Measurements from ENCODE around the gene ADARB2.

Gene ADARB2

GRCh38 chr10:1524540-1524939, 212.8 kb downstream of the ADARB2 start:
- no peak for DNase-seq (ENCODE audit: low spot score)

- no peak for DNase-seq (ENCODE audit: low spot score)
These were observed 214.1 kb downstream of the ADARB2 start for GRCh38 chr10:1523221-1523620.

GRCh38 chr10:1522237-1522636, 215.1 kb downstream of the ADARB2 start:
- no peak for DNase-seq (ENCODE audit: low spot score)

DNA sequence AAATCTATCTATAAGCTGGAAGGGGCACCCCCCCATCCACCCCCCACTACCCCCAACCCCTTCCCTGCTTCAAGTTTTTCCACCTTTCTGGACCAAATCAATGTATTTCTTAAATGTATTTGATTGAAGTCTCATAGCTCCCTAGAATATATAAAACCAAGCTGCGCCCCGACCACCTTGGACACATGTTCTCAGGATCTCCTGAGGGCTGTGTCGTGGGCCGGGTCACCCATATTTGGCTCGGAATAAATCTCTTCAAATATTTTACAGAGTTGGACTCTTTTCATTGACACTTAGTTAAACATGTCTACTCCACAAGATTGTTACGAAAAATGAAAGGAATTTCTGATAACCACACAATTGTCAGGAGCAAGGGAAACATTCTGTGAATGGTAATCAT, 215.6 kb downstream of the ADARB2 start:
- DNase-seq (ENCODE audit: low spot score) = no peak

GRCh38 chr10:1520909-1521565, 216.3 kb downstream of the ADARB2 start:
- DNase-seq (ENCODE audit: low spot score) = no peak

- no peak for DNase-seq (ENCODE audit: low spot score)
These were observed 217.9 kb downstream of the ADARB2 start for GRCh38 chr10:1519391-1519790.

DNA sequence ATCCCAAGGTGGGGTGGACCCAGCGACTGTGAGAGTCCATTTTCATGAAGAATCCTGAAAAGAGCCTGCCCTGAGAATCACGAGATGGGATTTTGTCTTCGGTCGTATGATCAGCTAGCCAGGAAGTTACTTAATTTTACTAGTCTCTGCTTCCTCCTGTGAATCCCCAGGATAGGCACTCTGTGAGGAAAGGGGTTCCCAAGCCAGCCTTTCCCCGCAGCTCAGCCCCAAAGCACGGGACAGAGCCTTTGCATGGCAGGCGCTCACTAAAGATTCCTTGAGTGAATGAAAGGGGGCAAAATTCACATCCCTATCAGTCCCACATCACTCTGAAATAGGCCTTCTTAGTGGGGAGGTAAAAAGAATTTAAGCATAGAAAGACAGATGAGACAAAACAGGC, 219.6 kb downstream of the ADARB2 start:
- no peak for DNase-seq (ENCODE audit: low spot score)

- DNase-seq (ENCODE audit: low spot score) = no peak
These were observed 220.7 kb downstream of the ADARB2 start for GRCh38 chr10:1516492-1517165.

- DNase-seq (ENCODE audit: low spot score) = no peak
These were observed 221.4 kb downstream of the ADARB2 start for GRCh38 chr10:1515780-1516491.

- no peak for DNase-seq (ENCODE audit: low spot score)
These were observed 222.1 kb downstream of the ADARB2 start for GRCh38 chr10:1515121-1515779.

- DNase-seq (ENCODE audit: low spot score) = no peak
These were observed 222.6 kb downstream of the ADARB2 start for GRCh38 chr10:1514681-1515080.

DNA sequence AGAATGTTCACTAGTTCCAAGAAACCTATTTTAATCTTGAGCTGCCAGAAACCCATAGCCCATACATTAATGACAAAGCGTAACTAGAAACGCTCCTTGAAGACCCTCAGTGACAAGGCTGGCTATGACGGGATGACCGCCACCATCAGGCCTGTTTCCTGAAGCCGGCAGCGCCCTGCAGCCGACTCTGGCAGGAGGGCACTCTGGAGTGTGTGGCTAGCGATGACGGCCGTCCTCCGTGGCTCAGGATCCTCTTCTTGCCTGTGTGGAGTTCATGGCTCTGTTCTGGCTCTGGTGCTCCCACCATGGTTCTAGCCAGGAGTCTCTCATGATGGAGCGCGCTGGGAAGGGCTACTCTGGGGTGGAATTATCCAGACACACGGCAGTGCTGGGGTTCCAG, 224.1 kb downstream of the ADARB2 start:
- no peak for DNase-seq (ENCODE audit: low spot score)

- DNase-seq (ENCODE audit: low spot score) = no peak
These were observed 228.3 kb downstream of the ADARB2 start for GRCh38 chr10:1509011-1509530.

- DNase-seq (ENCODE audit: low spot score) = no peak
These were observed 229.2 kb downstream of the ADARB2 start for GRCh38 chr10:1508096-1508495.

DNA sequence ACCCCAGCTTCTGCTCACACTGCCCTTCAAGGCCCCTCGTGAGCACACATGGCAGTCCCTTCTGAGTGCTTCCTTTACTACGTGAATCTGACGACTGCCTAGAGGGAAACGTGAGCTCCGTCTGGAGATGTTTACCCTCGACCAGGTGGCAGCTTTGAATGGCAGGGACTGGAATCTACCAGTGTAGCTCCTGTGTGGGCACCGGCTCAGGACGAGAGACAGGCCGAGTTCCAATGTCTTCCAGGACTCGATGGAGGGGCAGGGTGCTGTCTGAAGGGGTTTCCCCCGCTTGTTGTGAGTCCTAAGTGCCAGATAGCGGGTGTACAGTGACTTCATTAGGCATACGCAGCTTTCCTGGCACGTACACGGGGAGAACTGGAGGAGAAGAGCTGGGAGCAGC, 229.9 kb downstream of the ADARB2 start:
- DNase-seq (ENCODE audit: low spot score) = no peak

DNA sequence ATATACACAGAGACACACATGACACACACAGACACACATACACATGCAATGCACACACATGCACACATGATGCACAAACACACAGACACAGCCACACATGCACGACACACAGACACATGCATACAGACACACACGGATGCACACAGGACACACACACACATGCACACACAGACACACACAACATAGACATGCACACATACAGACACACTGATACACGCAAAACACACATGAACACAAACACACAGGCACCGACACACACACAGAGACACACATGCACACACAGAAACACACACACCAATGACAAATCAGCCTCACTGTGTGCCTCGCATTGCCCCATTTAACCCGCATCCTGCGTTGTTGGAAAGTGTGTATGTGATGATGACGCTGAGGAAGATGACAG, 232.4 kb downstream of the ADARB2 start:
- DNase-seq (ENCODE audit: low spot score) = no peak

DNA sequence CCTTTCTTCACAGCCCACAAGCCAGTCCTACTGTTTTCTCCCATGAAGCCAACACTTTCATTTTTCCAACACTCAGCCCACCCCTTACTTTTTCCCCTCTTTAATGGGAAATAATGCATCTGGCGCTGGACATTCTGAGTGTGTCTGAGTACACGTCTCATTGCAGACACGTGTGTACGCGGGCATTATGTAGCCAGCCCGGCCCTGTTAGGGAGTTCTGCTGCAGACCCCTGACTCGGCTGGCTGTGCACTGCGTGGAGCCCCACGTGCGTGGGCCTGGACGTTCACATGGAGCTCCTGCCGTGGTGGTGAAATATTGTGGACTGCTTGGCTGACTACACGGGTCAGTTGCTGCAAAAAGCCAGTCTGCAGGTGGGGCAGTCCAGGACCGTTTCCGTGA, 233.0 kb downstream of the ADARB2 start:
- no peak for DNase-seq (ENCODE audit: low spot score)

DNA sequence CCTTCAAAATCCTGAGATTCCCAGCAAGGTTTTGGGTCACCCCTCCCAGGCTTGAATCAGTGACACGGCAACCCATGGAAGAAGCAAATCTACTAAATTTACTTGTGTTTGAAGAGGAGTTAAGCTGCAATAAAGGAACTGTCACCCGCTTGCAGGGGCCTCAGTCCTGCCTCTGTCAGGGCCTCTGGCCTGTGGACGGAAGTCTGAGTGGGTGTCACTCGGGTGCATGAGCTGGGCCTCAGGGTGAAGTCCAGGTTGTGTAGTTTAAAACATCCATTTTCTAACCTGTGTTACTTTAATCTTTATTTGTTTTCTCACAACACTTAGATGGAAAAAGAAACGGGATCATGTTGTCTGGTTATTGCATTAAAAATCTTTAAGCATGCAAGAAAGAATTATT, 234.9 kb downstream of the ADARB2 start:
- DNase-seq (ENCODE audit: low spot score) = no peak

GRCh38 chr10:1499359-1499957, 237.9 kb downstream of the ADARB2 start:
- DNase-seq (ENCODE audit: low spot score) = no peak

- no peak for DNase-seq (ENCODE audit: low spot score)
These were observed 238.5 kb downstream of the ADARB2 start for GRCh38 chr10:1498746-1499358.

- DNase-seq (ENCODE audit: low spot score) = no peak
These were observed 241.3 kb downstream of the ADARB2 start for GRCh38 chr10:1495915-1496517.

All from LoVo (cell line).